ENCODE measurements around the gene SORBS1.

SORBS1 gene

DNA sequence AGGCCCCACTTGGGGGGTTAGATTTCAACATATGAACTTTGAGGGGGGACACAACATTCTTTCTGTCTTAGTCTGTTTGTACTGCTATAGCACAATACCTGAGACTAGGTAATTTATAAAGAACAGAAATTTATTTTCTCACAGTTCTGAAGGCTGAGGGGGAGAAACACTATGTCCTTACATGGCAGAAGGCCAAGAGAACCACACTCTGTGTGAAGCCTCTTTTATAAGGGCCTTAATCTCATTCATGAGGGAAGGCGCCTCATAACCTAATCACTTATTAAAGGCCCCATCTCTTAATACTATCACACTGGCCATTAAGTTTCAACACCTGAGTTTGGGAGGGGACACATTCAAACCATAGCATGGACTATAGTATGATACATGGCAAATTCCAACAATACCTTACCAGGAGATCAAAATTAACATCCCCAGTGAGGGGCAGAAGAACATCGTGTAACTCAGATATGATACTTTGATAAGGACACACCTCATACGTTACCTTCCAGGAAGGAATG is 261.1 kb downstream of the SORBS1 start:
- H3K4me3 ChIP-seq = no peak overlapping the region
- H3K9me3 ChIP-seq = no peaks in the 10 kb centered on the region
- H3K9ac ChIP-seq = no peak overlapping the region
- H3K36me3 ChIP-seq = no peaks in the 10 kb centered on the region
- H3K27me3 ChIP-seq = no peaks in the 10 kb centered on the region
- no peaks in the 10 kb centered on the region for H4K20me1 ChIP-seq
- no peak overlapping the region for H3K4me2 ChIP-seq
- H3K27ac ChIP-seq = no peak overlapping the region
- H3K4me1 ChIP-seq = peaks cover 27% of the 10 kb centered on the region
- no peak for TF ChIP-seq Cebpa-rat (IDR thresholded peaks at IDR 0.05)

DNA sequence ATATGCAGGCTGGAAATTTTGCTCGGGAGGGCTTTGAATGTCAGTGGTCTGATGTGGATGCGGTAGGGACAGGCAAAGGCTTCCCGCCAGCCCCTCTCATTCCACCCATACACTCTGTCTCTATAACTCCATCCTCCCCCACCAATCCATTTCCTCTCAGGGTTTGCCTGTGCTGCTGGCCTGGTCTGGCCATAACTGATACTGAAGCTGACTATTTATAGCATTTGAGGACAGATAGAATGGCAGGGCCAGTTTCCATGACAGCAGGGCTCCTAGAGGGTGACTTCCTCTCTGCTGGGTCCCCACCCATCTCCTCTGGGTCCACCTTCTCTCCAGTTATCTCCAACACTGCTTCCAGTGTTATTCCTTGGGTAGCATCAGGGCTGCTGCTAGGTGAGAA is 263.8 kb downstream of the SORBS1 start:
- H3K36me3 ChIP-seq = no peaks in the 10 kb centered on the region
- H3K4me3 ChIP-seq = peak overlapping the region; percentile 6; the same call in 1 of the 2 replicates
- TF ChIP-seq Cebpa-rat (IDR thresholded peaks at IDR 0.05) = no peak
- H3K4me1 ChIP-seq = peaks cover 54% of the 10 kb centered on the region
- H3K9ac ChIP-seq = no peak overlapping the region
- H3K4me2 ChIP-seq = peak overlapping the region; percentile 96
- H3K27ac ChIP-seq = peak overlapping the region; percentile 96
- H4K20me1 ChIP-seq = no peaks in the 10 kb centered on the region
- no peaks in the 10 kb centered on the region for H3K9me3 ChIP-seq
- no peaks in the 10 kb centered on the region for H3K27me3 ChIP-seq

DNA sequence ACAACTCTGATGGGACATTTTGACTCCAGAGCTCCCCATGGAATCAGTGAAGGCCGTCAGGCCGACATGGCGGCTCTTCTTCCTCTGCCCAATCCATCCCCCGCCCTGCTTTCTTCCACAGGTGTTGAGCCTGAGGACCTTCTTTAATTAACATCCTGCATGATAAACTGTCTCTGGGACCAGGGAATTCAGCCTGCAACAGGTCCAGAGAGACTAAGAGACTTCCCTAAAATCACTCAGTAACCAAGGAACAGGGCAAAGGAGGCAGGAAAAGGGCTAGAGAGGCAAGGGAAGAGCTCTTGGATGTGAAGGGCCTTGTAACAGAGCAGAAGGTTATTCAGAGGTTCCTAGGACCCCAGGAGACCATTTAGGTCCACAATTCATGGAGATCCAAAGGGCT is 264.4 kb downstream of the SORBS1 start:
- peak overlapping the region; percentile 96 for H3K4me2 ChIP-seq
- peak overlapping the region; percentile 6; the same call in 1 of the 2 replicates for H3K4me3 ChIP-seq
- peaks cover 60% of the 10 kb centered on the region for H3K4me1 ChIP-seq
- H3K9ac ChIP-seq = no peak overlapping the region
- no peaks in the 10 kb centered on the region for H4K20me1 ChIP-seq
- H3K9me3 ChIP-seq = no peaks in the 10 kb centered on the region
- H3K36me3 ChIP-seq = no peaks in the 10 kb centered on the region
- H3K27ac ChIP-seq = peak overlapping the region; percentile 96
- H3K27me3 ChIP-seq = no peaks in the 10 kb centered on the region
- TF ChIP-seq Cebpa-rat (IDR thresholded peaks at IDR 0.05) = no peak

DNA sequence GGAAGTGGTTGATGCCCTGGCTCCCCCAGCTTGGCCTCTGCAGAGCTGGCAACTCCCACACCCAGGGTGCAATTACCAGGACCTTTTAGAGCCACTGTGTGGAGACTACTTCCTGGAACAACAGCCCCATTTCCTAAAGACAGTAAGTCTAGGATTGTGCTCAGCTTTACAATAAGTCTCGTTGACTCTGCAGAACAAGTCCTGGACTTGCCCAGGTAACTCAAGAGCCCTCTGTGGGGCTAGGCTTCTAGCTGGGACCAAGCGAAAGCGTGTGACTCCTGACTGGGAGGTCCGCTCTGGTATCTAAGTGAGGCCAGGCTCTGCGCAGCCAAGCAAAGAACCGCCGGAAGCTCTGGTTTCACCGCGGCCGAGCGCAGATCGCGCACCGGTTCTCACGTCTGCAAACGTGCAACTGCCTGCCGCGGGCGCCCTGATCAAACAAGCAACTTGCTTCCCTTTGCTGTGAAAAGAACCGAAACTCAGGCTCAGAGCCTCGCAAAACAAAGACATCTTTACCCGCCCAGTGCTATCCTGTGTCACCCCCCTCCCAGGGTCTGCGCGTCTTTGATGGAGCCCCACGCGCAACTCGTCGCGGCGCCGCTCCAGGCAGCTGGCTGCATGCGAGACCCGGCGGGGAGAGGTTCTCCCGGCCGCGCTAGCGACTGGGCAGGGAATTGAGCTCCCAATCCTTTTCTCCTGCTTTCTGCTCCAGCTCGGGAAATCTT is 266.0 kb downstream of the SORBS1 start:
- Histone ChIP-seq H3K9me3 (no peaks in the 10 kb centered on the region), H3K27ac (peak overlapping the region; percentile 96), H3K4me1 (peaks cover 67% of the 10 kb centered on the region), H3K4me2 (peak overlapping the region; percentile 96), H4K20me1 (no peaks in the 10 kb centered on the region), H3K9ac (peak overlapping the region; percentile 85), H3K36me3 (no peaks in the 10 kb centered on the region), H3K27me3 (no peaks in the 10 kb centered on the region), H3K4me3 (peak overlapping the region; percentile 61)
- TF ChIP-seq Cebpa-rat (IDR thresholded peaks at IDR 0.05) = no peak

DNA sequence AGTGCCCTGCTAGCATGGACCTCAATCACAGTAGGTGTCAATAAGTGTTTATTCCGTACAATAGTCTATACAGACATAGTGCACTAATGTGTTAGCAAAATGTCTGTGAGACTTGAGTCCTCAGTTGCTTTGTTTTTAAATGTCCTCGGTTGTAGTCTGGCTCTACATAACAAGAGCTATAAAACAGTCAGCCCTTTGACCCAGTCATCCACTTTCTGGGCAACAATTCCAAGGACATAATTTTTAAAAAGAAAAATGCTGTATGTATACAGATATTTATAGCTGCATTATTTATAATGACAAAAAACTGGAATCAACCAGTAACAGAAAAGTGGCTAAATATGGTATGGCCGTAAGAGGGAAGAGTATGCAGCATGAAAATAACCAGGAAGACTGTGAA is 267.5 kb downstream of the SORBS1 start:
- Histone ChIP-seq H3K9me3 (no peaks in the 10 kb centered on the region), H3K27me3 (no peaks in the 10 kb centered on the region), H3K36me3 (no peaks in the 10 kb centered on the region), H3K4me3 (no peak overlapping the region), H3K4me2 (peak overlapping the region; percentile 96), H3K4me1 (peaks cover 80% of the 10 kb centered on the region), H4K20me1 (peaks cover 10% of the 10 kb centered on the region), H3K9ac (peak overlapping the region; percentile 30; the same call in 1 of the 2 replicates), H3K27ac (peak overlapping the region; percentile 96)
- TF ChIP-seq Cebpa-rat (IDR thresholded peaks at IDR 0.05) = no peak

DNA sequence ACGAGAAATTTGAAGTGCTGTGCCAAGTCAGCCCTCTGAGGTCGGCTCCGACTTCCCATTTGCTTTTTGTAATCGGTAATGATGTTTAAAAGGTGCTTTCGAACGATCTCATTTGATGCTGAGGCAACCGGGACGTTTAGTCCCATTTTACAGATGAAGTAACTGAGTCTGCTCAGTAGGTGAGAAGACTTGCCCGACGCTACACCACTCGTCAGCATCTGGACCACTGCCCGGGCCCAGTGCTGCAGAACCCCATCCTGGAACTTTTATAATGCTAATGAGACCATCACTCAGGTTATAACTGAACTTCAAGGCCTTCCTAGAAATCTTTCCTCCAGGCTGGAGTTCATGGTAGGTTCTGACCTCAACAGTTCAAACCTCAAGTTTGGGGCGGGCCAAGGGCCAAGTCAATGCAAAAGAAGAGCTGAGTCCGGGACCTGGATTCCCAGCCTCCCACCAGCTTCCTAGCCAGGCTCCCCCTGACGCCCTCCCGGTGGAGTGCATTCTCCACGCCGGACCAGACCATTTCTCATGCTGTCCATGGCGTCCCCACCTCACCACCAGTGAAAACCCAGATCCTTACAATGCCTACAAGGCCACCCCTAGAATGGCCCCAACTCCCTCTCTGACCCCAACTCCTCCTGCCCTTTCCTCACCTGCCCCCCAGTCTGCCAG is 269.7 kb downstream of the SORBS1 start:
- Histone ChIP-seq H3K36me3 (peaks cover 6% of the 10 kb centered on the region; the same call in 1 of the 2 replicates), H3K27me3 (no peaks in the 10 kb centered on the region), H3K27ac (peak overlapping the region; percentile 97), H3K9ac (peak overlapping the region; percentile 96), H3K4me3 (peak overlapping the region; percentile 94), H3K9me3 (no peaks in the 10 kb centered on the region), H3K4me2 (peak overlapping the region; percentile 96), H4K20me1 (peaks cover 31% of the 10 kb centered on the region), H3K4me1 (peaks cover 86% of the 10 kb centered on the region)
- TF ChIP-seq Cebpa-rat (IDR thresholded peaks at IDR 0.05) = no peak

DNA sequence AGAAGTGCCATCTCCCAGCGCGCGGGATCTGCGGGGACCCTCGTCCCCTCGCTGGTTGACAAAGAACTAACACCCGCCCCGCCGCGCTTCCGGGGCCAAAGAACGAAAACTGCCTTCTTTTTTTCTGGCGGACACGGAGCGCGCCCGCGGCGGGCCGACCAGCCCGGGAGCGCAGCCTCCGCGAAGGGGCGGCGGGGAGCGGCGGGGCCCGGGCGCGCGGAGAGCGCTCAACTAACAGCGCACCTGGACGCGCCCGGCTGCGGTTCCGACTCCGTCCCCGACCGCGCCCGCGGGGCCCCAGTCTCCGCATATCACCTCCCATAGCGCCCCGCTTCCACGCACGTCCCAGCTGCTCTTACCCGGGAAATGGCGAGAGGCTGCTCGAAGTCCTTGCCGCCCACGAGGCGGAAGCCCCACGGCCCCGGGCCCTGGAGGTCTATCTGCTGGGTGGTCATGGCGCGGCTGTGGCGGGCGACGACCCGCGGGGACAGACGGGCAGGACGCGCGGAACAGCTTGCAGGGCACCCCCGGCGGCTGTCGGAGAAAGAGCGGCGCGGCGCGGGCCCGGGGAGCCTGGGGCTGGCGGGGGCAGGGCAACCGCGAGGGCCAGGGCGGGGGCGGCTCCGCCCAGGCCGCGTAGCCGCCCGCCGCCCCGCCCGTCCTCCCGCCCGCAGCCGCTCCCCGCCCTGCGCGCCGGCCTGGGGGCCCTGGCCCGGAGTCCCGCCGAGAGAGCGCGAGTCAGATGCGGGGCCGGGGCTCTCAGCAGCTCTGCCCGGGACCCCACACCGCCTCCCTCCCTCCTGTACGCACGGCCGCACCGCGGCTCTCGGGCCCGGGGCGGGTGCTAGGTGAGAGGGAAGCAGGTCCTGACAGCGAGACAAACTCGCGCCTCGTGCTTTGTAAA is 270.5 kb downstream of the SORBS1 start, which contains the start of gene PDLIM1:
TSS of gene PDLIM1 (minus strand) at position 543 of the 904 bp plus-strand sequence. CDS start at position 455, 88 bp downstream.
- H3K4me2 ChIP-seq = peak within 1 kb of the TSS; percentile 96
- H3K9me3 ChIP-seq = no peaks in the 10 kb centered on the region
- peak within 1 kb of the TSS; percentile 97 for H3K27ac ChIP-seq
- peak within 1 kb of the TSS; percentile 94 for H3K4me3 ChIP-seq
- peaks cover 9% of the 10 kb centered on the region; the same call in 1 of the 2 replicates for H3K36me3 ChIP-seq
- no peak for TF ChIP-seq Cebpa-rat (IDR thresholded peaks at IDR 0.05)
- peak within 1 kb of the TSS; percentile 96 for H3K9ac ChIP-seq
- no peaks in the 10 kb centered on the region for H3K27me3 ChIP-seq
- peaks cover 39% of the 10 kb centered on the region for H4K20me1 ChIP-seq
- H3K4me1 ChIP-seq = peaks cover 86% of the 10 kb centered on the region

DNA sequence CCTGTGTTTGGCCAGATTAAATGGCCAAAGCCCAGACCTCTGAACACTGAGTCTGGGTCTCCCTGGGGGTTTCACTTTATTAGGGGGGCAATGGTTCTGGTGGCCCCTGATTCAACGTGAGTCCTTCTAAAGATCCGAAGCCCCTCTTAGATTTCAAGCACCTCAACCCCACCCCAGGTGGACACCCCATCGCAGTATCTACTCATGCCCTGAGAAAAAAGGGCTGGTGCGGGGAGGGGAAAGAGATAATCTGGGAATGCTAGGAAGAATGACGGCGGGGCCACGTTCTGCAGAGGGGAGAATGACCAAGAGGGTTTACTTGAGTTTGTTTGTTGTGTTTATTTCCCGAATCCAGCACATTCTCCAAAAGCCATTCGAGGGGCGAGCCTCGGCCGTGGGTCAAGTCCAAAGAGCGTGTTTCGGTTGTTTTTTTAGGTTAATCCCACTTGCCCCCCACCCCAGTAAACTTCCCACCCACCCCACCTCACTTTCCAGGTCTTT is 271.2 kb downstream of the SORBS1 start:
- Histone ChIP-seq H3K4me1 (peaks cover 89% of the 10 kb centered on the region), H3K4me3 (peak overlapping the region; percentile 94), H3K27me3 (no peaks in the 10 kb centered on the region), H4K20me1 (peaks cover 47% of the 10 kb centered on the region), H3K9me3 (no peaks in the 10 kb centered on the region), H3K27ac (peak overlapping the region; percentile 97), H3K4me2 (peak overlapping the region; percentile 96), H3K9ac (peak overlapping the region; percentile 96), H3K36me3 (peaks cover 15% of the 10 kb centered on the region; the same call in 1 of the 2 replicates)
- no peak for TF ChIP-seq Cebpa-rat (IDR thresholded peaks at IDR 0.05)
